NCI-H1436 (cell line): ENCODE results near the gene CCDC194.
A peak's percentile ranks its signal among the peaks of the same experiment; 100 is the strongest.
"Not testable (repeated sequence)": the region's sequence is repeated elsewhere in the genome, so short reads cannot be mapped to it uniquely, and the experiment has no call there.

Experiments
- DNase-seq: peaks from one replicate; lab custom pipeline; 2025; lab: John Stamatoyannopoulos, UW

The CCDC194 gene

DNA sequence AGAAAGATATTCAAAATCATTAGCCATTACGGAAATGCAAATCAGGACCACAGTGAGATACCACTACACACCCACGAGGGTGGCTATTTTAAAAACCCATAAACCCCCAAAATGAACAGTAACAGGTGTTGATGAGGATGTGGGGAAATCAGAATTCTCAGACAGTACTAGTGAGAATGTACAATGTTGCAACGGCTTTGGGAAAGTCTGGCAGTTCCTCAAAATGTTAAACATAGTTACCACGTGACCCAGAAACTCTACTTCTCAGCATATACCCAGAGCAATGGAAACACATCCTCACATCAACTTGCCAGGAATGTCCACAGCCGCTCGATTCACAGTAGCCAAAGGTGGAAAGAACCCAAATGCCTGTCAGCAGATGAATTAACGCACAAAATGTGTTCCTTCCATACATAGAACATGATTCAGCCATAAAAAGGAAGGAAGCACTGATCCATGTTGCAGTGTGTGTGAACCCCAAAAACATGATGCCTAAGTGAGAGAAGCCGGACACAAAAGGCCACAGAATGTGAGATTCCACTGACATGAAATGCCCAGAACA is 23.9 kb downstream of the CCDC194 start:
- no peak for DNase-seq

DNA sequence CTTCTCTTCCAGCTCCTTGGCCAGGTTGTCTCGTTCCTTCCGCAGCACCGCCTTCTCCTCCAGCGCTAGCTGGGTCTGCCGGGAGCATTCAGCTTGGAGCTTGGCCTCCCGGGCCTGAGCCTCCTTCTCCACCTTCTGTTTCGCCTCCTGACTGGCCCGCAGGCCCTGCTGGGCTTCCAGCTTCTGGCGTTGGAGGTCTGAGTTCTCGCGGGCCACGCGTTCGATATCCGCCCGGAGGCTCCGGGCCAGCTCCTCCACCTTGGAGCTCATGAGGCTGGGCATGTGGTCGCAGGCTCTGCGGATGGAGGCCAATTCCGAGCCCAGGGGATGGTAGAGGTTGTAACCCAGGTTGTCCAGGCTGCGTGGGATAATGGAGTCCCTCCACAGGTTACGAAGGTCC is 28.6 kb downstream of the CCDC194 start:
- DNase-seq = no peak

DNA sequence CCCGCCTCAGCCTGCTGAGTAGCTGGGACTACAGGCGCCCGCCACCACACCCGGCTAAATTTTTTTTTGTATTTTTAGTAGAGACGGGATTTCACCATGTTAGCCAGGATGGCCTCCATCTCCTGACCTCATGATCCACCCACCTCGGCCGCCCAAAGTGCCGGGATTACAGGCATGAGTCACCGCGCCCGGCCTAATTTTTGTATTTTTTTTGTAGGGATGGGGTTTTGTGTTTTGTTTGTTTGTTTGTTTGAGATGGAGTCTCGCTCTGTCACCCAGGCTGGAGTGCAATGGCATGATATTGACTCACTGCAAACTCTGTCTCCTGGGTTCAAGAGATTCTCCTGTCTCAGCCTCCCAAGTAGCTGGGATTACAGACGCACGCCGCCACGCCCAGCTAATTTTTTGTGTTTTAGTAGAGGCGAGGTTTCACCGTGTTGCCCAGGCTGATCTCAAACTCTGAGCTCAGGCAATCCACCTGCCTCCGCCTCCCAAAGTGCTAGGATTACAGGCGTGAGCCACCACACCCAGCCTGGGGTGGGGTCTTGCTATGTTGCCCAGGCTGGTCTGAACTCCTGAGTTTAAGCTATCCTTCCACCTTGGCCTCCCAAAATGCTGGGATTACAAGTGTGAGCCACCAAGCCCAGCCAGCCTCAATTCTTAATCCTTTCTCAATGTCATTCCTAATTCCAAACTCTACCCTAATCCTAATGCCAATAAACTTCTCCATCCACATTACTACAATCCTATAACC is 30.0 kb downstream of the CCDC194 start:
- not testable (repeated sequence) for DNase-seq

DNA sequence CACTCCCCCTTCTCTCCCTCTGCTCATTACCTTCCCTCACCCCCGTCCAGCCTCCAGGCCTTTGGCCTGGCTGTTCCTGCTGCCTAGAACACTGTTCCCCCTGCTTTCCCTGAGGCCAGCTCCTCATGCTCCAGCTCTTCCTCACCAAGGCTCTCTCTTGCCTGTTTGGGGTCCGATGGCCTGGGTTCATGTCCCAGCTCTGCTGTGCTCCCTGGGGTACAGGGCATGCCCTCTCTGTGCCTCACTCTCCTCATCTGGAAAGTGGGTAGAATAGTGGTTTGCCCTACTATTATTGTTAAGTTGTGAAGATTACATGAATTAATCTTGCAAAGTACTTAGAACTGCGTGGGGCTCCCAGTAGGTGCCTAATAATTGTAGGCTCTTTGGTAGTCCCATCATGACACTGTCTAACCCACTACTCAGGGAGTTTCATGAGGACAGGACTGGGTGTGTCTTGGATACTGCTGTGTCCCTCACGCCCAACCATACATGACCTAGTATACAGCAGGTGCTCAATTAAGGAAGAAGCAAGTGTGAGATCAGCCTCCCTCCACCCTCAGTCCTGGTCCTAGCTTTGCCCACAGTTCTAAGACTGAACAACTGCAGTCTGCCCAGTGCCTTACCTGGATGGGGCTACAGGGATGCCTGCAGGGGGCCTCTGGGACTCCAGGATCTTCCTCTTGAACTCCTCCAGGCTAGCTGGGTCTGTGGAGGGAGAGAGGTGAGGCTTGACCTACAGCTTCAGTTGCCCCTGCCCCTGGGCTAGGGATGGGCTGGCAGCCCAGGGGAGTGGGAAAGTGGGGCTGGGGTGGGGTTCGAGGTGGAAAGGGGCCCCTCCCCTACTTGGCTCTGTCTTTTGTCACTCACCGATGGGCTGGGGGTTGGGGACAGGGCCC is 33.8 kb downstream of the CCDC194 start:
- no peak for DNase-seq

DNA sequence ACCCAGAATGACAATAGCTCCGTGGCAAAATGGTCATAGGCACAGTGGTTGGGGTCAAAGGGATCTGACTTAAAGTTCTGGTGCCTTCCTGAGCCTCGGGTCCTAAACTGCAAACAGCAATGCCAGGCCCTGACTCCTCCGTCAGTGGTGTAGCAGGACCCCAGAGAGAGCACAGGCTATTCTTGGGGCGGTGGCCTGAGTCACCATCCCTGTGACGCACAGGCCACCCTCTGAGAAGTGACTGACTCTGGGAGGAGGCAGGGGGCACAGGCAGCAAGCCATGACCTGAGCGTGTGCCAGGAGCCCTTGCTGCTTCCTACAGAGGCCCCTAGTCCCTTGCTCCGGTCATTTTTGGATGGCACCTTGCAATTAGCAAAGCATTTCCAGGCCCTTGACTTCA is 35.6 kb downstream of the CCDC194 start:
- no peak for DNase-seq

DNA sequence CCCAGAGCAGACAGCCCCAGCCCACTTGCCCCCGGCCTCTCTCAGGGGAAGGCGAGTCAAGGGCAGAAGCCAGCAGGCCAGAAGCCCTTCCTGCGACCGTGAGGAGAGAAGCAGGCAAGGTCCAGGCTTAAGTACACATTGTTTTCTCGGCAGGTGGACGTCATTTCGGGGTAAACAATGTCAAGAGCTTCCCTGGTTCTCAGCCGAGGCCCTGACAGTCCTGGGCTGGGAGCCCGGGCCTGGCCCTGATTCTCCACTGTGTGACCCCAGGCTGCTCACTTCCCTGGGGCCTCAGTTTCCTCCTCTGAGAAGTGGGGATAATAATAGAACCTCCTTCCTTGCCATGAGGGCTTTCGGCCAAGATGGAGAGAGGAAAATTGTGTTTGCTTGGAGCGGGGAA is 36.3 kb downstream of the CCDC194 start:
- no peak for DNase-seq

DNA sequence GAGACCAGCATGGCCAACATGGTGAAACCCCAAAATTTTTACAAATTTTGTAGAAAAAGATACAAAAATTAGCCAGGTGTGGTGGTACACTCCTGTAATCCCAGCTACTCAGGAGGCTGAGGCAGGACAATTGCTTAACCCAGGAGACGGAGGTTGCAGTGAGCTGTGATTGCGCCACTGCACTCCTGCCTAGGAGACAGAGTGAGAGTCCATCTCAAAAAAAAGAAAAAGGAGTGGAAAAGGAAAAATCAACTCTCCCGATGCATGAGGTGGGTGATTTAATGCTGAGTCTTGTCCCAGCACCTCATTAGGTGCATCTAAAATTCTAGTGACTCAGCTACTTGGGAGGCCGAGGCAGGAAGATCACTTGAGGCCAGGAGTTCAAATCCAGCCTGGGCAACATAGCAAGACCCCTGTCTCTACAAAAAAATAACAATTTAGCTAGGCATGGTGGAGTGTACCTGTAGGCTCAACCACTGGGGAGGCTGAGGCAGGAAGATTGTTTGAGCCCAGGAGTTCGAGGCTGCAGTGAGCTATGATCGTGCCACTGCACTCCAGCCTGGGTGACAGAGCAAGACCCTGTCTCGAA is 36.8 kb downstream of the CCDC194 start:
- DNase-seq = no peak

DNA sequence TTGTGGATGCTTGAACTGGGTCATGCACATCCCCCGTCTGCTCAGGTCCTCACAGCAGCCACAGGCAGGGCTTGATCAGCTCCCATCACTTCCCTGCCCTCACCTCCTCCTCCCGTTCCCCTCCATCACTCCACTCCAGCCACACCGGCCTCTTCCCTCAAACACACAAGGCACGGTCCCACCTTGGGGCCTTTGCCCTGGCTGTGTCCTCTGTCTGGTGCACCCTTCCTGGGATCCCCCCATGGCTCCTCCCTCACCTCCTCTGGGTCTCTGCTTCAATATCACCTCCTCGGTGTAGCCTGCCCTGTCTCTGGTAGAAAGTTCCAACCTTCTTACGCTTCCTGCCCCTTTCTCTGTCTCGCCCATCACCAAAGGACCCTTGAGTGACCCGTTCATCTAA is 40.6 kb downstream of the CCDC194 start:
- no peak for DNase-seq

DNA sequence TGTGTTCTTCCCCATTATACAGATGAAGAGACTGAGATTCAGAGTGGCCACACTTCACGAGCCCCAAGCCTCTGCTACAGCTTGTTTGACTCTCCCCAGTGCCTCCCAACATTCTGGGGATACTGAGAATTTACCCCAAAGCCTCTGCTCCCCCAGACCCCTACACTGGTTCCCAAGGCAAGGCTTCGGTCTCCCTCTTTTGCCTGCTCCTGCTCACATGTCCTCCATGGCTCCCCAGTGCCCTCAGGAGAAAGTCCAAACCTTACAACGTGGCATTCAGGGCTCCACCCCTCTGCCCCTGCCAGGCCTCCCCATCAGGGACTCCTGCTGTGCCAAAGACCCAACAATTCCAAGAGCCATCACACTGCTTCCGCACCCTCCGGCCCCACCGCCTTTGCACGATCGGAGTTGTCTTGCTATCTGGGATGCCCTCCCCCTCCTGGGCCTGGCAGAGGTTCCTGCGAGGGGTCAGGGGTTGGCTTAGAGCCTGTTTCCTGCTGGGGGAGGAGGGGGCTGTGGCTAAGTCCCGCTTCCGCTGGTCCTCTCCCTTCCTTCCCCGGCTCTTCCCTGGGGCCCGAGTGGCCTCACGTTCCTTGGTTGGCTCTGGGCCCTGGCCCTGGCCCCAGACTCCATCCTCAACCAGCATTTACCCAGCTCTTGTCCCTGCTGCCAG is 41.3 kb downstream of the CCDC194 start:
- no peak for DNase-seq

DNA sequence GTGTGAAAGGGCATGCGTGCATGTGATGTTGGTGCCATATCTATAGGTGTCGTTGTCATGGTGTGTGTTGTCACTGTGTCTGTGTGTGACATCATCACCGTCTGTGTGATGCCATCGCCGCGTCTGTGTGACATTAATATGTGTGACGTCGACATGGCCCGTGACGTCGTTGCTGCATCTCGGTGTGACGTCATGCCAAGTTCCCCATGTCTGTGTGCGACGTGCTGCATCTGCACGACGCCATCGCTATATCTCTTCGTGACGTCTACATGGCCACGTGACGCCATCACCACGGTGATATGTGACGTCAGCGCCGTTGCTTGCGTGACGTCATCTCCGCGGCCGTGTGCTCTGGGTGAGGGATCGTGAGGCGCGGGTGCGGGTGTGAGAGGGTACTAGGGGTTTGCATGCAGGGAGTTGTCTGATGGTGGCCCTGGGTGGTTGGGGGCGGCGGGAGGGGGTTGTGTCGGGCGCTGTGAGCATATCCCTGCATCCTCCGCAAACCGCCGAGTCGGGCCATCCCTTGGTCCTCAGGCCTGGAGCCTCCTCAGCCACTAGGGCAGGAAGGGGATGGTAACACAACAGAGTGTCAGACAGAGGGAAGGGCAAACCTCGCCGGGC is 42.1 kb downstream of the CCDC194 start:
- DNase-seq = no peak

DNA sequence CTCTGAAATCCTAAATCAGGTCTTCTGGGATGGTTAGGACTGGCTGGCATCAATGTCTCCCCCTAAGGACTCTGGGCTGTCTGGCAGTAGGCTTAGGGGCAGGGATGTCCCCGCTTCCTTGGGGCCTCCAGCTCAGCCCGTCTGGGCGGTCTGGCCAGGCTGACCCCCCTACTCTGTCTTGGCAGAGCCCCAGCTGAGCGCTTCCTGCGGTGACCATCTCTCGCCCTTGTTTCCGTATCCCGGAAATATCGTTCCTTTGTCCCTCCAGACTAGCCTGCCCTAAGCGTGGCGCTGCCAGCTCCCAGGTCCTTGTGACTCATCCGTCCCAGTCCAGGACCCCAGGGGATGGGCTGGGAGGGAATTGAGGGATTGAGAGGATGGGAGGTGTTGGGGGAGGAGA is 45.3 kb downstream of the CCDC194 start:
- no peak for DNase-seq

DNA sequence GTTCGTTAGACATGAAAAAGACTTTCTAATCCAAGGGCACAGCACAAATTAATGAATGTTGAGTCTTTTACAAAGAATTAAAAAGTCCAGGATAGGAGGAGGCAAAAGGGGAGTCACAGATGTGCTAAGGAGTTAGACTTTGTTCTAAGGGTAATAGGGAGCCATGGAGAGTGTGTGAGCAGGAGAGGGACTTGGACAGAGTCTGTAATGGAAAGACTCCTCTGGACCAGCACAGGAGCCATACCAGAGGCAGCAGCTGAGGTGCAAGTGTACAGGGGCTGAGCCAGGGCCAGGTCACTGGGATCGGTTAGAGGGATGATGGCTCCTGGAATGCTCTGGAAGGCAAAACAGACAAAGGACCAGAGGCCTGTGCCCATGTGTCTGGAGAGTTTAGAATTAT is 46.1 kb downstream of the CCDC194 start:
- no peak for DNase-seq

DNA sequence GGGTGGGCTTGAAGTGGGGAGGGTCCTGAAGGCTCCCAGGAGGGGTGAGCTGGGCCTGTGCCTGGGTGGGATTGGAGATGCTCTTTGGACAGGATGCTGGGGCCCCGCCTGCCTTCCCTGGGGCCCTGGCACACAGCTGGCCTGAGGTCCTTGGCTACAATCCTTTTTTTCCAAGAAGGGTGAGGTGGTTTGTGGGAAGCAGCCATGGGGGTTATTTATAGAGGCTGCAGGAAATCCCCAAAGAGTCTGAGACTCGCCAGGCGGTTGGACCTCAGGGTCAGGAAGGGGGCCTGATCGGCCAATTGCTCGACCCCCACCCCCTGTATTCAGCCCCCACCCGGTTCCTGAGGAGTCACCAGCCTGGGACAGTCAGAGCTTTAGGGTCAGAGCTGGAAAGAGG is 46.6 kb downstream of the CCDC194 start:
- no peak for DNase-seq

DNA sequence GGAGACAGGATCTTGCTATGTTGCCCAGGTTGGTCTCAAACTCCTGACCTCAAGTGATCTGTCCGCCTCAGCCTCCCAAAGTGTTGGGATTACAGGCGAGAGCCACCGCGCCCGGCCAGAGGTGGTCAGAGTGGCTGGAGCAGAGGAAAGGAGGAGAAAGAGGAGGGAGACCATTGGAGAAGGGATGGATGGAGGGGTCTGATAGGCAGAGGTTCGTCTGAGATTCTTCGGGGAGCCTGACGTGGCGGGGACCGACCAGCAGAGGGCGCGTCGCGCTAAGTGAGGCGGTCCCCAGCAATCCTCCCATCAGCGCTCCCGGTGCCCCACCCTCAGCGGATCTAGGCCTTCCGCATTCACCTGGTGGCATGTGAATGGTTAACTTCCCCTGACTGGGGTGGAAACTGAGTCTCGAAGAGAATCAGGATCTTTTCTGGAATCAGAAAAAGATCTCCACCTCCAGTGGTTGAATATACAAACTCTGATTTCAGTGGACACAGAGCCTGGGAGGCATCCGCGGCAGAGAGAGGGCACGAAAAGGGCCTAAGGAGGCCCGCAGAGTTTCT is 47.8 kb downstream of the CCDC194 start:
- DNase-seq = peak; percentile 49

DNA sequence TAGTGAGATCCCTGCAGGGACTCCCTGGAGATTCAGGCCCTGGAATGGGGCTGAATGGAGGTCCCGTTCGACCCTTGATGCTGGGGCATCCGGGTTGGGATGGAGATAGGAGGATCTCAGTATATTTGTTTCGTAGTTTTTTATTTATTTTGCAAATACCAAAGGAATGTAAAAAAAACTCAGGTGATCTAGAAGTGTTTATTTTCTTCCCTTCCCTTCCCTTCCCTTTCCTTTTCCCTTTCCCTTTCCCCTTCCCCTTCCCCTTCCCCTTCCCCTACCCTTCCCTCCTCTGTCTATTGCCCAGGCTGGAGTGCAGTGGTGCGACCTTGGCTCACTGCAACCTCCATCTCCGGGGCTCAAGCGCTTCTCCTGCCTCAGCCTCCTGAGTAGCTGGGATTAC is 52.2 kb downstream of the CCDC194 start:
- no peak for DNase-seq

DNA sequence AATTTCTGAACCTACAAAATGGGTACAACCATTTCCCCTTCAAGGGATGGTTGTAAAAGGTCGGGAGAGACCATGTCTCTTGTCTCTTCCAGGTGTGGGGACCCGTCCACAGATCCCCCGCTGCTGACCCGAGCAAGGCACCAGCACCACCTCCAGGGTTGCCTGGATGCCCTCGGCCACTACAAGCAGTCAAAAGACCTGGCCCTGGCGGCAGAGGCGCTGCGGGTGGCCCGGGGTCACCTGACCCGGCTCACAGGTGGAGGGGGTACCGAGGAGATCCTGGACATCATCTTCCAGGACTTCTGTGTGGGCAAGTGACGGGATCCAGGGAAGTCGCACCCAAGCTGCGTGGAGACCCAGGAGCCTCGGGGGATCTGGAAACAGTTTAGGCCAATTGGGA is 52.6 kb downstream of the CCDC194 start:
- no peak for DNase-seq

DNA sequence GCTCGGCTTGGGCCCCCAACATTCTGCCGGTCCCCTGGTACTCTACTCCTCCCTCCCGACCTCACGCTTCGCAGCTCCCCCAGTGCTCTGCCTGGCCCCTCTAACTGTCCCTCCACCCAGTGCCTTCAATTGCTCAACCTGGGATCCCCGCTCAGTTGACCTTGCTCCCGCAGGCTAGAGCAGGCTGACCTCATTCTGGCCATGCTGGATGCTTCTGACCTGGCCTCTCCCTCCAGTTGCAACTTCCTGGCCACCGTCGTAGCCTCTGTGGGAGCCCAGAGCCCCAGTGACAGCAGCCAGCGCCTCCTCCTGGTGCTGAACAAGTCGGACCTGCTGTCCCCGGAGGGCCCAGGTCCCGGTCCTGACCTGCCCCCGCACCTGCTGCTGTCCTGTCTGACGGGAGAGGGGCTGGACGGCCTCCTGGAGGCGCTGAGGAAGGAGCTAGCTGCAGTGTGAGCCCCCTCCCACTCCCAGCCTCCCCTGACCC is 53.1 kb downstream of the CCDC194 start:
- no peak for DNase-seq
